Glutamatergic neuron (in vitro differentiated cells): Measurements from ENCODE around the gene MLF1. TPM values are rescaled to one million over a fixed set of nuclear protein-coding genes. Genes with fewer than 3 reads are reported as not detected.
A peak's percentile ranks its signal among the peaks of the same experiment; 100 is the strongest.
"Not testable (repeated sequence)": the region's sequence is repeated elsewhere in the genome, so short reads cannot be mapped to it uniquely, and the experiment has no call there.

Source experiments
- DNase-seq: peaks from one replicate; pipeline ENCODE4 v3.0.0; 2022
- H3K27ac Mint-ChIP-seq: one replicate; pipeline ENCODE4 v1.8.0; 2020; ENCODE audit warnings: mild to moderate bottlenecking, mixed read lengths, inconsistent platforms; ENCODE audit not compliant: unreplicated experiment
- H3K27me3 Mint-ChIP-seq: one replicate; pipeline ENCODE4 v1.8.0; 2020; ENCODE audit warnings: mild to moderate bottlenecking, moderate library complexity, mixed read lengths, inconsistent platforms; ENCODE audit not compliant: unreplicated experiment
- H3K36me3 Mint-ChIP-seq: one replicate; pipeline ENCODE4 v1.8.0; 2020; ENCODE audit warnings: mild to moderate bottlenecking, mixed read lengths, inconsistent platforms; ENCODE audit not compliant: unreplicated experiment
- H3K4me1 Mint-ChIP-seq: one replicate; pipeline ENCODE4 v1.8.0; 2020; ENCODE audit warnings: mild to moderate bottlenecking, low read depth, mixed read lengths, inconsistent platforms; ENCODE audit not compliant: unreplicated experiment
- H3K4me3 Mint-ChIP-seq: one replicate; pipeline ENCODE4 v1.8.0; 2020; ENCODE audit warnings: mild to moderate bottlenecking, mixed read lengths, inconsistent platforms; ENCODE audit not compliant: unreplicated experiment
- H3K9me3 Mint-ChIP-seq: one replicate; pipeline ENCODE4 v1.8.0; 2020; ENCODE audit warnings: mild to moderate bottlenecking, moderate library complexity, mixed read lengths, inconsistent platforms; ENCODE audit not compliant: unreplicated experiment
- total RNA-seq: library from RNA; stranded (reverse); fragmentation: NEBNext Ultra II Directional; extraction: Animal tissue kit (Norgen Biotek cat#: 25700); gene quantifications from one replicate; pipeline ENCODE4 v1.2.1, GENCODE V29; 2021; ENCODE audit not compliant: unreplicated experiment
- TF ChIP-seq, protein P1 (sequence below): fragments of 200-600 bp; sonication (generic); IDR thresholded peaks from one replicate; pipeline ENCODE4 v1.5.0; 2021; ENCODE audit not compliant: partially characterized antibody, unreplicated experiment

The MLF1 gene
- total RNA-seq, 1 donor from 2014 or later, result 16.8 TPM

DNA sequence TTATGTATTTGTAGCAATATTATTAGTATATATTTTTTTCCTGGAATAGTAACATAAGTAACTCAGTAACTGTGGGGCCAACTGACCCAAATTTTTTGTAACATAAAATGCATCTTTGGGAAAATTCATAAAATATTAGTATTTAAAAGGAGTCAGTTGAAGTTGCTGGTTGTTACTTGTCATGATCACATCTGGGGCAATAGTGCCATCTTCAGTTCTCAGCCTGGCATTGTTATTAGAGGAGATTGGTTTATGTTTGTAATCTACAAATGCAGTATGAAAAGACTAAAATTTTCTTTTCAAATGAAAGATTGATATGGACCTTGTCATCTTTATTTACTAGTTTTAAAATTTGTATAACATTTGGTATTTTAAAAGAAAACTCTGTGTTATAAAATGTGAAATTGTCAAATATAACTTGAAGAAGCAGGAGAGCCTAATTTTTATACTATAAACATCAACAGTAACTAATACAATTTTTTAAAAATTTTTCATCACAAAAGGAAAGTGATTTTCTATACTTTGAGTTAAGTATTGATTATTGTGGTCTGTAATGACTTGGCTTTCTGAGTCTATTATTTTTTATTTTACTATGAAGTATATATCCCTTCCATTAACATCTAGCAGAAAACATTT lies 38.8 kb upstream of the MLF1 start:
- Mint-ChIP-seq H3K27me3 (no peaks in the 10 kb centered on the region), H3K4me3 (no peak overlapping the region), H3K27ac (no peak overlapping the region), H3K36me3 (no peaks in the 10 kb centered on the region), H3K4me1 (peaks cover 16% of the 10 kb centered on the region), H3K9me3 (no peaks in the 10 kb centered on the region)
- TF ChIP-seq, protein P1, sequence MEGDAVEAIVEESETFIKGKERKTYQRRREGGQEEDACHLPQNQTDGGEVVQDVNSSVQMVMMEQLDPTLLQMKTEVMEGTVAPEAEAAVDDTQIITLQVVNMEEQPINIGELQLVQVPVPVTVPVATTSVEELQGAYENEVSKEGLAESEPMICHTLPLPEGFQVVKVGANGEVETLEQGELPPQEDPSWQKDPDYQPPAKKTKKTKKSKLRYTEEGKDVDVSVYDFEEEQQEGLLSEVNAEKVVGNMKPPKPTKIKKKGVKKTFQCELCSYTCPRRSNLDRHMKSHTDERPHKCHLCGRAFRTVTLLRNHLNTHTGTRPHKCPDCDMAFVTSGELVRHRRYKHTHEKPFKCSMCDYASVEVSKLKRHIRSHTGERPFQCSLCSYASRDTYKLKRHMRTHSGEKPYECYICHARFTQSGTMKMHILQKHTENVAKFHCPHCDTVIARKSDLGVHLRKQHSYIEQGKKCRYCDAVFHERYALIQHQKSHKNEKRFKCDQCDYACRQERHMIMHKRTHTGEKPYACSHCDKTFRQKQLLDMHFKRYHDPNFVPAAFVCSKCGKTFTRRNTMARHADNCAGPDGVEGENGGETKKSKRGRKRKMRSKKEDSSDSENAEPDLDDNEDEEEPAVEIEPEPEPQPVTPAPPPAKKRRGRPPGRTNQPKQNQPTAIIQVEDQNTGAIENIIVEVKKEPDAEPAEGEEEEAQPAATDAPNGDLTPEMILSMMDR, result peak; percentile 42
- DNase-seq, result no peak

- Mint-ChIP-seq H3K36me3 (no peaks in the 10 kb centered on the region), H3K27me3 (no peaks in the 10 kb centered on the region), H3K4me1 (peaks cover 6% of the 10 kb centered on the region), H3K27ac (no peak overlapping the region), H3K4me3 (no peak overlapping the region), H3K9me3 (no peaks in the 10 kb centered on the region)
- no peak for DNase-seq
- TF ChIP-seq, protein P1, result no peak
These were observed 35.1 kb upstream of the MLF1 start for GRCh38 chr3:158535918-158536317.

DNA sequence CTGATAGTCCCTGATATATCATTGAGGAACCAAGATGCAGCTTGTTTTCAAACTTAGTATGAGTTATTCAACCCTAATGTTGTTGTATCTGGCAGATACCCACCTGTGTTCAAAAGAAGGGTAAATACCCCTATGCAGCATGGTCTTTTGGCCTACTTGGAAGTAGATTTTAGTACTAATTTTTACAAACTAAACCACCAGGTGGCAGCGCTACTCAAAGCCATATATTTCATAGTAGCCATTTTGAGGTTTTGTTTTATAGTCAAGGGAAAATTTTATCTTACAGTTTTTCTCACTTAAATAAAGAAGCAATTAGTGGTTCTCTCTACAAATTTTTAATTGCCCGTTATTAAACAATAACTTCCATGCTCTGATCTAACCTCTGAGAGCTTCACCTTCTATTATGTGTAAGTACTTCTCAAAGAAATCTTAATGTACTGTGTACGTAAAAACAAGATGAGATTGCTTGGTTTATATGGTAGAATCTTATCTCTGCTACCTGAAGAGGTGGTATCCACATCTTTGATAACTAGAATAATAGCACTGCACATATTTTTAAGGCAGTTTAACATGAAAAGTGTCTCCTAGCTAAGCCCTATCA lies 31.5 kb upstream of the MLF1 start:
- H3K4me1 Mint-ChIP-seq, result no peaks in the 10 kb centered on the region
- H3K27me3 Mint-ChIP-seq, result no peaks in the 10 kb centered on the region
- H3K9me3 Mint-ChIP-seq, result no peaks in the 10 kb centered on the region
- no peaks in the 10 kb centered on the region for H3K36me3 Mint-ChIP-seq
- DNase-seq, result no peak
- TF ChIP-seq, protein P1, result peak; percentile 71
- no peak overlapping the region for H3K27ac Mint-ChIP-seq
- H3K4me3 Mint-ChIP-seq, result no peak overlapping the region

- Mint-ChIP-seq H3K27me3 (no peaks in the 10 kb centered on the region), H3K4me1 (no peaks in the 10 kb centered on the region), H3K4me3 (no peak overlapping the region), H3K27ac (no peak overlapping the region), H3K36me3 (no peaks in the 10 kb centered on the region), H3K9me3 (no peaks in the 10 kb centered on the region)
- TF ChIP-seq, protein P1, result no peak
- DNase-seq, result no peak
These were observed 30.9 kb upstream of the MLF1 start for GRCh38 chr3:158540066-158540465.

- TF ChIP-seq, protein P1, result no peak
- peaks cover 8% of the 10 kb centered on the region for H3K36me3 Mint-ChIP-seq
- no peaks in the 10 kb centered on the region for H3K9me3 Mint-ChIP-seq
- no peak overlapping the region for H3K27ac Mint-ChIP-seq
- no peaks in the 10 kb centered on the region for H3K4me1 Mint-ChIP-seq
- no peak for DNase-seq
- no peak overlapping the region for H3K4me3 Mint-ChIP-seq
- no peaks in the 10 kb centered on the region for H3K27me3 Mint-ChIP-seq
These were observed 22.3 kb upstream of the MLF1 start for GRCh38 chr3:158548691-158549090.

GRCh38 chr3:158549938-158550337 lies 21.1 kb upstream of the MLF1 start:
- H3K4me3 Mint-ChIP-seq, H3K4me1 Mint-ChIP-seq, H3K27me3 Mint-ChIP-seq, H3K27ac Mint-ChIP-seq, H3K9me3 Mint-ChIP-seq, H3K36me3 Mint-ChIP-seq, DNase-seq: not testable (repeated sequence)
